GM12874 (cell line): ENCODE data around the gene SLC29A3.

Experiments
- TF ChIP-seq, protein P1 (sequence below): IDR thresholded peaks from 2 replicates; pipeline ENCODE4 v1.5.1; 2011; ENCODE audit warnings: low read depth, mild to moderate bottlenecking, control low read depth, low read length, moderate library complexity; ENCODE audit not compliant: insufficient read depth

Gene SLC29A3

DNA sequence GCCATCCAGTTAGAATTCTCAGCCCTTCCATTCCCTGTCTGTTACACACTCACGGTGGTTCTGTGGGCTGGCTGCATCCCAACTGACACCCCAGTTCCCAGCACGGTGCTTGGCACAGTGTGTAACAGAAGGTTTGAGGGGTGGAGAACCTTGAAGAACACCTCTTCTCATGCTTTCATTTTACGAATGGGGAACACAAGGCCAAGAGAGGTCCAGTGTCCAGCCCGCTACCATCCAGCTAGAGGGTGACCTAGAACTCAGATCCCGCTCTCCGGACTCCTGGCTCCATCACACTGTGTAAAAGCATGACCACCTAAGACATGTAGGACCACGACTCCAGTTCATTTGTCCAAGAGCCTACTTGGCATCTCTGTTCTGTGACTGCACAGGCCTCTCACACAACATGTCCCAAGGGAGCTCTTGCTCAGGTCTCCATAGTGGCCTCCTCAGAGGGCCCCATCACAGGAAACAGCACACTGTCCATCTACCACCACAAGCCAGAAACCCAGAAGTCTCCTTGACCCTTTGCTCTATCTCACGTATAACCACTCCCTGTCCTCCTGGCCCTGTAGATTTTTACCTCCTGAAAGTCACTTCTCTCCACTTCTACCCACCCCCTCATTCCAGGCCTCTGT, 74.9 kb downstream of the SLC29A3 start:
- TF ChIP-seq, protein P1, sequence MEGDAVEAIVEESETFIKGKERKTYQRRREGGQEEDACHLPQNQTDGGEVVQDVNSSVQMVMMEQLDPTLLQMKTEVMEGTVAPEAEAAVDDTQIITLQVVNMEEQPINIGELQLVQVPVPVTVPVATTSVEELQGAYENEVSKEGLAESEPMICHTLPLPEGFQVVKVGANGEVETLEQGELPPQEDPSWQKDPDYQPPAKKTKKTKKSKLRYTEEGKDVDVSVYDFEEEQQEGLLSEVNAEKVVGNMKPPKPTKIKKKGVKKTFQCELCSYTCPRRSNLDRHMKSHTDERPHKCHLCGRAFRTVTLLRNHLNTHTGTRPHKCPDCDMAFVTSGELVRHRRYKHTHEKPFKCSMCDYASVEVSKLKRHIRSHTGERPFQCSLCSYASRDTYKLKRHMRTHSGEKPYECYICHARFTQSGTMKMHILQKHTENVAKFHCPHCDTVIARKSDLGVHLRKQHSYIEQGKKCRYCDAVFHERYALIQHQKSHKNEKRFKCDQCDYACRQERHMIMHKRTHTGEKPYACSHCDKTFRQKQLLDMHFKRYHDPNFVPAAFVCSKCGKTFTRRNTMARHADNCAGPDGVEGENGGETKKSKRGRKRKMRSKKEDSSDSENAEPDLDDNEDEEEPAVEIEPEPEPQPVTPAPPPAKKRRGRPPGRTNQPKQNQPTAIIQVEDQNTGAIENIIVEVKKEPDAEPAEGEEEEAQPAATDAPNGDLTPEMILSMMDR = no peak

DNA sequence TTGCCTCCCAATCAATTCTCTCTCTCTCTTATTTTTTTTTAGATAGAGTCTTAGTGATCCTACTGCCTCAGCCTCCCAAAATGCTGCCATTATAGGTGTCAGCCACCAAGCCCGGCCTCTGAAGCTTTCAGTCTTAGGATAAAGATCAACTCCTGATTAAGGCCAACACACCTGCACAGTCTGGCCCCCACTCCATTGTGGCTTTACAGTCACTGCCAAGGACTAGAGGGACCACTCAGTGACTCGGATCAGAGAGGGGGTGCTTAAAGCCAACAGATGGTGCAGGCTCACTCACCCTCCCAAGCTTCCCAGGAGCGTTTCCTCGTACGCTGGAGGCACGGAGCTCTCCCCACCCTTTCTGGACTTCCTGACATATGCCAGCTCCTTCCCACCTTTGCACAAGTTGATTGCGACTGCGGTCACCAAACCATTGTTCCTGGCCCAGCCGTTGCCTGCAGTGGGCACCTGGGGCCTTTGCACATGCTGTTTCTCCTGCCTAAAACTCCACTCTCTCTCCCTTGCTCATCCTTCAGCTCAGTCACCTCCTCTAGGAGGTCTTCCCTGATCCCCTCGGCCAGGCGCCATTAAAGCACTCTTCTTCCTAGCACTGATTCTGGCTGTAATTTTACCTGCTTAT, 76.0 kb downstream of the SLC29A3 start:
- TF ChIP-seq, protein P1 = no peak

DNA sequence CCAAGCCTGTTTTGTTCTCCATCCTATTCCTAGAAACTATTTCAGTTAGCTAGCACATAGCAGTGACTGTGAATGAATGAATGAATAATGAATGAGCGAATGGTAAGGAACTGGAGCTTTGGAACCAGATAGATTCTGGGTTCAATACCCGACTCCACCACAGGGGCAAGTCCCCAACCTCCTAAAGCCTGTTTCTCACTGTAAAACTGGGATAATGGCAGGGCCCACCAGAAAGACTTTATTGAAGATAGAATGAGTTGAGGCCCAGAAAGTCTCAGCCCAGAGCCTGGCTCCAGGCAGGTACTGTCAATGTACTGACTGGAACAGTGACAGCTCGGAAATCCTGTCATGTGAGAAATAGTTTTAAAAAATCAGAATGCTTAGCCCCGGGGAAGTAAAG, 76.6 kb downstream of the SLC29A3 start:
- TF ChIP-seq, protein P1 = no peak

DNA sequence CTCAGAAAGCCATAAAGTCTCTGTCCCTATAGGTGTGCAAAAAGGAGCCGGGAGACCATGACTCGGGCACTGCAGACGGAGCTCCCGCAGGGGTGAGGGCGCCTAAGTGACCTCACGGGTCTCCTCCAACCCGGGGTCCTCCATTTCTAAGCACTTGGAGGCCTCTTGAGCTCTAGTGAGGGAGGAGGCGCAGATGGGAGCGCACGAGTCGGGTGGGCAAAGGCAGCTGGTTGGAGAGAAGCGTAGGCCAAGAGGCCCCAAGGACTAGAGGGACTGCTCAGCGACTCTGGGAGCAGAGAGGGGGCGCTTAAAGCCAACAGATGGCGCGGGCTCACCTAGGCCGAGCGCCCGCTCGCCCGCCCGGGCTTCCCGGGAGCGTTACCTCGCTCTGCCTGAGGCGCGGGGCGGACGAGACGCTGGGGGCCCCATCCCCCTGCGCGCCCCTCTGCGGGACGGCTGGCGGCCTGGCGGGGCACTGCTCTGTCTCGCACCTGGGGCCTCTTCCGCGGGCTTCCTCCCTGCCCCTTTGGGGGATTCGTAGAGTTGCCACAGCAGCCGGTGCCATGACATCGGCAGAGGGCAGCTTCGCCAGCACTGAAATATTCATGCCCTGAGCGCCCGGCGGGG, 77.1 kb downstream of the SLC29A3 start:
- TF ChIP-seq, protein P1 = peak; percentile 47

DNA sequence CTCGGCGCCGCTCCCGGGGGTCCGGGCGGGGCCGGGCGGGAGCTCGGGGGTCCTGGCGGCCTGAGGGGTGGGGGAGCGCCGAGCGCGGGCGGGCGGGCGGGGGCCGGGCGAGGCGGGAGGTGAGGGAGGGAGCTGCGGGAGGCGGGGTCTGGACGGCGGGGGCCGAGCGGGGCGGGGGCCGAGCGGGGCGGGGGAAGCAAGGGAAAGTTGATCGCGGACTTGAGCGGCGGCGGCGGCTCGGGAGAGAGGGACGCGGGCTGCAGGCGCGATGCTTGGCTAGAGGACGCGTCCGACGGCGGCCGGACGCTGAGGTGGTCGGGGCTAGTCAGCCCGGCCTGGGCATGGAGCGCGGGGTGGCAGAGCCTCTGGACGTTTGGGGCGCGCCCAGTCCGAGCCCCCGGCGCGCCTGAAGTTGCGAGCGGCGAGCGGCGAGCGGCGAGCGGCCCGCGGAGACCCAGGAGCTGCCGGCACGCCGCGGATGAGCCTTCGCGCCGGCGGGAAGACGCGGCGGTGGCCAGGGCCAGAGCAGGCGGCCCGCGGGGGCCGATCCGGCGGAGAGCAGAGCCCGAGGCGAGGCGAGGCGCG, 77.7 kb downstream of the SLC29A3 start, which contains the start of gene CDH23:
TSS of gene CDH23 (plus strand) at position 210 of the 585 bp plus-strand sequence. CDS start 42,912 bp downstream, outside the sequence.
- TF ChIP-seq, protein P1 = no peak

DNA sequence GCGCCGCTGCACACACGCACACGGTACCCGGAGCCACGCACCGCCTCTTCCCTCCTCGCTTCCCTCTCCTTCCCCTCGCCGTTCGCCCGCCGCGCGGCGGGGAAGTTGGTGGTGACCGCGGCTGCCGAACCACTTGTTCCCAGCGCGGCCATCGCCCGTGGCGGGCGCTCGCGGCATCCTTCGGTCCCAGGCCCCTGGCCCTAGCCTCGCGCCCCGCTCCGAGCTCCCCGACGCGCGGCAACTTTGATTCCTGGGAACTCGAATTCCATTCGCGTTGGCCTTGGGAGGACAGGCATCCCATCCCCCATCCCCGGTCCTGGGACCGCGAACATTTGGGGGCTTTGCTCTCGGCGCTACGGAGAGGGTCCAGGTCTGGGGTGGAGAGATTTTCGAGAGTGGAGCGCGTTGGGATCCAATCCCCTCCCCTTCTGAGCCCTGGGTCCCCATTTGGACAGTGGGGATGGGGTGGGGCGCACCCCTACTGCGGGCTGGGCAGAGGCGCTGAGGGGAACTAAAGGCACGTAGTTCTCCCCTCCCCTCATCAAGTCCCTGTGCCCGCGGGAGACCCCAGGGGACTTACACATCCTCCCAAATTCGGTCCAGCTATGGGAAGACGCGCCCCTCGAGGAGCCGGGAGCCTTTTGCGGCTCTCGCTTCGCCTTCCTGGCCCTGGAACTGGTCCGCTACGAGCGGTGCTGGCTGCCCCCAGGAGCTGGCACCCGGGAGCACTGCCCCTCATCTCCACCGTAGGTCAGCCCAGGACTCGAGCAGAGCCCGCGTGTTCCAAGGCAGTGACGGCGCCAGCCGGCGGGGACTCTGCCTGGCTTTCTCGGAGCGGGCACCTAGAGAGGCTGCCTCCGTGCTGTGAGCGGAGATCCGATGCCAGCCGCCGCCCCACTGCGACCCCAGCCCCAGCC, 78.5 kb downstream of the SLC29A3 start:
- TF ChIP-seq, protein P1 = no peak
